ENCODE measurements around the gene GSG1L.
A peak's percentile ranks its signal among the peaks of the same experiment; 100 is the strongest.

Gene GSG1L

DNA sequence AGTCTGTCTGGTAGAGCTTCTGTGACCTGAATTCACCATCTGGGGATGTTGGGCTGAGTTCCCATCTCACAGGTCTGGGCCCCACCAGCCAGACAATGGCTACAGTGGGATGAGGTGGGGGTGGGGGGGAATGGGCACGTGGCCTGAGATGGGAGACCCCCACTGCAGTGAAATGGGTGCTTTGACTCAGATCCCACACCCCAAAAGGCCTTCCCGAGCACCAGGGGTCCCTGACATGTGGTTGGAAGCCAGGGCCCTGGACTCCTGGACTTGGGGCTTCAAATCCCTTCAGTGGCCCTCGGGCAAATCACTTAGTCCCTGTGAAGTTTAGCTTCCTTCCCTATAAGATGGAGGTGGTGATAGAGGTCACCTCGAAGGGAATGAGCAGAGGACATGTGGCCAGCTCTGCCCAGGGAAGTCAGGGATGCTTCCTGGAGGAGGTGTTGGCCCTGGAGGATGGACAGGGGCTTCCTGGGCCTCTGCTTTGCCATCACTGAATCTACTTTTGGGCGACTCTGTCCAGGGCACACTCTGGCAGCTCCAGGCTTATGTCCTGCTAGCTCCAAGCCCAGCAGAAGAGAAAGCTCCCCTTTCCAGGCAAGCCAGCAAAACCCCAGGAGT is 295.4 kb downstream of the GSG1L start:
- DNase-seq: no peak

DNA sequence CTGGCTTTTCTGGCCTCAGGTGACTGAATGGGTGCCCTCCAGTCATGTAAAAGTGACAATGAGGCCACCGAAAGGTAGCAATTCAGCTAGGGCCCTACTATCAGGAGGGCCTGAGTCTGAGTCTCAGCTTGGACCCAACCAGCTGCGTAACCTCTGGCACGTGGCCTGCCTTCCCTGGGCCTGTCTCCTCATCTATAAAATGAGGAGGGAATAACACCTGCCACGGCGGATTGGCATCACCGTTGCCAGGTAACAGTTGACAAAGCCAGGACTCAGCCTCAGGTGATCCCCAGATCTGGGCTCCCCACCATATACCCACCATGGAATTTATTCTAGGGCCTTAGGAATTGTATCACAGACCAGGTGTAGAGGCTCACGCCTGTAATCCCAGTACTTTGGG is 296.4 kb downstream of the GSG1L start:
- DNase-seq: no peak

DNA sequence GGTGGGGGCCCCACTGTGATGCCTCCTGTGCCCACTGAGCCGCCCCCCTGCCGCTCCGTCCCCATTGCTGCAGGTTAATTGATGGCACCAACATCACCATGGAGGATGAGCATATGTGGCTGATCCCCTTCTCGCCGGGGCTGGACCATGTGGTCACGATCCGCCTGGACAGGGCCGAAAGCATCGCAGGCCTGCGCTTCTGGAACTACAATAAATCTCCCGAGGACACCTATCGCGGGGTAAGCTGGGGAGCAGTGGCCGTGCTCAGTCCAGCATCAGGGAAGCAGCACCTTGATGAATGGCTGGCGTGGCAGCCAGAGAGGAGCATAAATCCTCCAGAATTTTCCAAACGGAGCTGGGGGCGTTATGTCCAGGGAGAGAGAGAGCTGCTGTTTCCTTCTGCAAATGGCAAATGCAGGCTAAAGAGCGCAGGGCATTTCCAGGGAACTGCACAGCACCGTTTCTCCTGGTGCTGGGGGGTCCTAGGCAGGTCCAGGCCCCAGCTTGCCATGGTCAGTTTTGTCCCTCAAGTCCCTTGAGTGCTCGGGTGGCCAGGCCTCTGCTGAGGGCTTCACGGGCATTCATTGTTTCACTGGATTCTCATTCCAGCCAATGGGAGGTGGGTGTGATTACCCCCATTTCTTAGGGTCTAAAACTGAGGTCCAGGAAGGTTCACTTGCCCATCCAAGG is 297.1 kb downstream of the GSG1L start:
- DNase-seq: no peak

DNA sequence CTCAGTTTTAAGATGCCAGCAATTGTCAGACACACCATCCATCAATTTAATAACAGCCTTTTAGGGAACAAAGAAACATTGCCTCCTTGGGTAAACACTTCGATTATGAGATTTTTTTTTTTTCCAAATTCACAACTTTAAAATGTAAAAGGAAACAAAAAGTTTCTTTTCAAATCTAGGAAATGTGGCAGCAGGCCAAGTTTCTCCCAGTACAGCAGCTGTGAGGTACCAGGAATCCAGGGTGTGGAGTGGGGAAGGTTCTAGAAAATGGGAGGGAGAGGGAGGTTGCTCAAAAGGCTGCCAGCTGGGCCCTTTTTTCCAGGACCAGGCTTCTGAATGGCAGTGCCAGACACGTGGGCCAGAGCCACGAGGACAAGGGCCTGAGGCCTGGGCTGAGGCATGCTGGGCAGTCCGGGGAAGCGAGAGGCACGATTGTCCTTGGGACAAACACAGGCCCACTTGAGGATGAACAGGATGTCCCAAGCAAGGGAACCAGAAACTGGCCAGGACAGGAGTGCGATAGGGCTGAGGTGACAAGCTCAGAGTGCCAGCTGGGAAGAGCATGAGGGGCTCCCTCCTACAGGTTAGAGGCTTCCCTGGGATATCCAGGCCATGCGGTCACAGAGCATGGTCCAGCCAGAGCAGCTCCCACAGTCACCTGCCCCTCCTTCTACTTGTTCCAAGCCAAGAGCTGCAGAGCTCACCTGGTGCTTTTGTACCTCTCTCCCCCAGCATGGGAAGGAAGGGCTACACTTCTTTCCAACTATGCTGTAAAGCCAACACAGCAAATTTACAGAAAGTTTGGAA is 298.4 kb downstream of the GSG1L start:
- no peak for DNase-seq

DNA sequence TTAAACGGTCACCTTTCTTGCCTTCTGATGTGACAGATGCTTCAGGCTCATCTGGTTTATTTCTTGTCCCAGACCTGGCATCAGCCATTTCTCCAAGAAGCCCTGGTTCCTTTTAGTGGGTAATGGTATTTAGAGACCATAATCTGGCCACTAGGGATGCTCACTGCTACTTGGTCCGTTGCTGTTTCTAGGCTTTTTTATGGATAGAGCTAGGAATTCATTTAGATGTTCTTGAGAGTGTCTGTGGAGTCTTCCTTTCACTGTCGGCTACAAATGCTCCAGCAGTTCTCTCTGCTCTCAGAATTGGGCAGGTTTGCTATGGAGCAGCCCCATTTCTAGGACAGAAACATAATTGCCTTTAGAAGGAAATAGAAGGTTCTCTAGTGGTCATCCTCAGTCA is 299.1 kb downstream of the GSG1L start:
- no peak for DNase-seq

DNA sequence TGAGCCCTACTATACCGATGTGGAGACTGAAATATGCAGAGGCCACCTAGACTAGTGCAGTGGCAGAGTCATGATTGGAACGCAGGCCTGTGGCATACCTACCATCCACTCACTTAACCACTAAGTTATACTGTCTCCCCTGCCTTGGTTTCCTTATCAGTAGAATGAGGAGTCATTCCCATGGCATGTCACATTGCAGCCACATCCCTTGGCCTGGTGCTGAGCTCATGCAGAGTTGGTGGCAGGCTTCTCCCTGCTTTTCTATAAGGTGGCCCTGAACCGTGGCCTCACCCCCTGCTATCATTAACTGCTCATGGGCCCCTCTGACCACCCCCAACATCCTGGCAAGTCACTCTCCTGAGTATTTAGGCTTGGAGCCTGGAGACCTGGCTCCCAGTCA is 301.1 kb downstream of the GSG1L start:
- DNase-seq: no peak

DNA sequence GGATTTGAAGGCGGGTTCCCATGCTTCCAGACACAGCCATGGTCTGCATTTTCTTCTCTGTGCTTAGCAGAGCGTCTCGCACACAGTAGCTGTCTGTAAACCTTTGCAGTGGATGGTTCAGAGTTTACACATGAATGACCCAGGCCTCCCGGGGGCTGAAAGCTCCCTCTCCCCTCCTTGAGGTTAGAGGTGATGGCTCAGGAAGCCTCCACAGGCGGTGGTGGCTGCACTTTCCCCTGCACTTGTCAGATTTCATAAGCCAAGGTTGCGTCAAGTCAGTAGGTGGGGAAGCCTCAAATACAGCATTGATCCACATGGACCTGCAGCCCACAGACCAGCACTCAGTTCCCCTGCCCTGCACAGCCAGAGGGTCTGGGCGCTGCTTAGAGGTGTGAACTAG is 301.7 kb downstream of the GSG1L start:
- DNase-seq: no peak

DNA sequence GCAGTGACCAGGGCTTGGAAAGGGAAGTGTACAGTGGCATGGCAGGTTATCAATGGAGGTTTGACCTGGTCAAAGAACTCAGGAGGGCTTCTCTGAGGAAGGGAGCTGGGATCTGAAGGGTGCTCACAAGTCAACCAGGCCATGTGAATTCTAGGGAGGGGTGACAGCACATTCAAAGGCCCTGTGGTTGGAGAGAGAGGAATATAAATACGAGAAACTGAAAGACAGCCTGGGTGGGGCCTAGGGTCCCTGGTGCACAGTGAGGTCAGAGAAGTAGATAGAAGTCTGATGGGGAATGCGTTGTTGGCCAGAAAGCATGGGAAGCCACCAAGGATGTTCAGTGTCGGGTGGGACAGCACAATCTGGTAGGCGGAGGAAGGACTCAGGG is 302.7 kb downstream of the GSG1L start:
- no peak for DNase-seq

DNA sequence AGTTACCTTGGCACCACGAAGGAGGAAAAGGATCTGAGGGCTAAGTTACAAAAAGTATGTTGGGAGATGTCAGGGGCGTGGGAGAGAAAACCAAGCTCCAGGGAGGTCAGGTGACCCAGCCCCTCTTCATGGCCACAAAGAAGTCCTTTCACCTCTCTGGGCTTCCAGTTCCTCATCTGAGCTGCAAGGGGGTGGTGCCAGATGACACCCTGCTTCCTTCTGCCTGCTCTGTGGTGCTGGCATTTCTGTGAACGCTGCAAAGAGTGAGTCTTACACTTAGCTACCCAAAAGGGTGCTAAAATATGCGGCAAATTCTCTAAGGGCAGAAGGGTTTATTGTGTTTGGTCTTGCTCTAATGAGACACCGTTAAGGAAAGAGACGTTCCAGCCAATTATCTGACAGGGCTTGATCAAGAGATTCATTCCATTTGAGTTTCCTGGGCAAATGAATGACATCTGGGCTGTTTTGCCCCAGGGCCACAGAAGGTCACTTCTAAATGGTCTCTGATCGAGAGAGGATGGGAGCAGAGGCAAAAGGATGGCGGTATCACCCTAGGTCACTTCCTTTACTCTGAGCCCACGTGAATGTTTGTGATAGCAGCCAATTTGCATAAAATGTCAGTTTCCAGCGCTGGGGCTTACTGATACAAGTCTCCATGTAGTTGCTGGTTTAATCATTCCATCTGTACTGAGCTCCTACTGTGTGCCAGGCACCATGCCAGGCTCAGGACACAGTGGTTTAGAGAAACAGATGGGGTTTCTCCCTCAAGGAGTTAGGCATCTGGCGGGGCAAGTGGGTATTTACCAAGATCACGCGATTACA is 303.3 kb downstream of the GSG1L start:
- DNase-seq: no peak

DNA sequence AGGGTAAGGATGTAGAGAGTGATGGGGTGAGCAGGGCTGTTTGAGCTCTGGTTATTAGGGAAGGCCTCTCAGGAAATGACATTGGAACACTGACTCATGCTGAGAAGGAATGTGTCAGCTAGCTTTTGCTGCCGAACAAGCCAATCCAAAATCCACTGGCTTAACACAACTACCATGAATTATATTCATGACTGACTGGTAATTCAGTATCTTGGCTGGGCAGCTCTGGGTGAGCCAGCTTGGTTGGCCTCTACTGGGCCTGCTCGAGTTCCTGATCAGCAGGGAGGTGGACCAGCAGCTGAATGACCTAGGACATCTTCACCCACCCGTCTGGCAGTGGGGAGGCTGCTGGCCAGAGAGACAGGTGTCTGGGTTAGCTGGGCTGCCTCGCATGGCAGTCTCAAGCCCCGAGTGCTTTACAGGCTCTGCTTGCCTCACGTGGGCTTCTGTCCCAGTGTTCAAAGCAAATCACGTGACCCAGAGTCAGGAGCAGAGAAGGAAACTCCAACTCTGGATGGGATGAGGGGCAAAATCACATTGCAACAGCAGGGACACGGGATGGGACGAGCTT is 304.1 kb downstream of the GSG1L start:
- DNase-seq: no peak

DNA sequence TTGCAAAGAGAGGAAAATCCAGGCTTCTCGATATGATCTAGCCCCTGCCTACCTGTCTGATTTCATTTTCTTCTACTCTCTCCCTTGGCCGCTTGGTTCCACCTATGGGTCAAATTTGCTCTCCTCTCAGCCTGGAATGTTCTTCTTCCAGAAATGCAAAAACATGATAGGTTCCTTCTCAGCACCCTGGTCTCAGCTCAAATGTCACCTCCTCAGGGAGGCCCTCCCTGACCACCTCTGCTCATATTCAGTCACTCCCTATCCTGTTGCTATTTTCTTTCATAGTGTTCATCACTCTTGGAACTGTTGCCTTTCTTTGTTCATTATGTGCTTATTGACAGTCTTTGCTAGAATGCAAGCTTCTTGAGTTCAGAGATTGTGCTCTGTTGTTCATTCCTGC is 305.0 kb downstream of the GSG1L start:
- no peak for DNase-seq

DNA sequence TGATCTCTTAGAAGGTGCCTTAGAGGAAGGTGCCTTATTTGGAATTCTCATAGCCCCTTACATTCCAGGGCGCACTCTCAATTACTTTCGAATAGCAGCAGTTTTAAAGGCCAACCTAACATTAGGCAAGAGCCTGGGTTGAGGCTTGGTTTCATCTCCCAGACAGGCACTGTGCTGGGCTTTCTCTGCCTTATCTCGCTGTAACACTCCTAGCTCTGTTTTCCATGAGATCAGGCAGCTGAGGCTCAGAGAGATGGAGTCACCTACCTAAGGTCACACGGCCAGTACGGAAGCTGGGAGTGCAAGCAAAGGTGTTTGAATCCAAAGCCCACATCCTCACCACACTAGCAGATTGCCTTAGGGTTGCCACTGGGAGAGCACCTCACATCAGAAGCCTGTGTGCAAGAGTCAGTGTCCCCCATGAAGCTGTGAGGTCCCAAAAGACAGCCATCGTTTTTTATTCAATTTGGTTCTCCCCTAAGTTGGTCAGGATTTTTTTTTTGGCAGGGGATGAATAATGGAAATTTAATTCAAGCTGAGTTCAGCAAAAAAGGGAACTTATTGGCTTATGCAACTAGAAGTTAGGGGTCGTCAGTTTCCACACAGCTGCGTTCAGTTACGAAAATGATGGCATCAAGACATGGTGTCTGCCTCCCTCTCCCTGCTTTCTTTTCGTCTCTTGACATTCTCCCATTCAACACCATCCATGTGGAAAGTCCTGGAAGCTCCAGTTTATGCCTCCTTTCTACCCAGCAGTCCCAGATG is 307.1 kb downstream of the GSG1L start:
- DNase-seq: no peak

DNA sequence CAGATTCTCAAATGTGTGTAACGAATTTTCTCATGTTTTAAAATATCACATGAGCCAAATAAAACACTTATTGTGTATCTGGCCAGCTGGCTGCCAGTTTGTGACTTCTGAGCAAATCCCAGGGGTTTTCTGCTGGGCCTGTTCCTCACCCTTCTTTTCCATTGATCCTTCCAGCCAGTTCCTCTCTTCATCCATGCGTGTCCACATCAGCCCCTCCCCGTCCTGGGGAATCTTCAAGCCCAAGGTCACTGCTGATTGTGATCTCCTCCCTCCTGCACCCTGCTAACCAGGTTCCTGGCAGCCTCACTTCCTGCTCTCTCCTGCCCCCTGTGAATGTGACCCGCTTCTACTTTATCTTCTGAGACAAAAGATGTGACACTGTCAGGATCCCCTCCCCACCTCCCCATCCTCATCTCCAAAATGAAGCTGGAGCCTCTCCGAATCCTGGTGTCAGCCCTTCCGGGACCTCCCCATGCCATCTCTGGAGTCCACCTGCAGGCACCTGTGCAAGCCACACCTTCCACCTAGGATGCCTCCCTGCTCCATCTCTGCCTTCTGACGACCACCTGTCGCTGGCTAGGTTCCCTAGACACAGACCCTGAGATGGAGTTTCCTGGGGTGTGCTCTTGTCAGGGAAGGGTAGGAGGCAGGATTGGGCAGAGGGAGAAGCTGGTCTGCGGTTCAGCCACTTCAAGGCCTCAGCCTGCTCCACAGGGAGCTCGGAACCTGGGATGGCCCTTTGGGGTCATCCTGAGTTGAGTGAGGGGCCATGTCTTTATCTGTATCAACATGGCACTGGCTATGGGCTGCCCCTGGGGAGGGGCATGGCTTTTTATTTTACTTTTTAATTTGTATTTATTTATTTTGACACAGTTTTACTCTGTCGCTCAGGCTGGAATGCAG is 308.5 kb downstream of the GSG1L start:
- DNase-seq: no peak

DNA sequence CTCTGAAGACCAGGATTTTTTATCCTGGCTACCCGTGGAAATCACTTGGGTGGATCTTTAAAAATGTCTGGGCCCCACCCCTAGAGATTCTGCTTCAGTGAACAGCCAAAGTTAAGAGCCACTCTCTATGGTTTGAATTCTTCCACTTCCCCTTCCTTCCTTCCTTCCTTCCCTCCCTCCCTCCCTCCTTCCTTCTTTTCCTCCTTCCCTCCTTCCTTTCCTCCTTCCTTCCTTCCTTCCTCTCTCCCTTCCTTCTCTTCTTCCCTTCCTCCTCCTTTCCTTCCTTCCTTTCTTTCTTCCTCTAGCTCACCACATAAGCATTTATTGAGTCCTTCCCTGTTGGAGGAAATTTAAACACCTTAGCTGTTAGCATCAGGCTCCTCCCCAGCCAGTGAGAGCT is 310.0 kb downstream of the GSG1L start:
- no peak for DNase-seq

DNA sequence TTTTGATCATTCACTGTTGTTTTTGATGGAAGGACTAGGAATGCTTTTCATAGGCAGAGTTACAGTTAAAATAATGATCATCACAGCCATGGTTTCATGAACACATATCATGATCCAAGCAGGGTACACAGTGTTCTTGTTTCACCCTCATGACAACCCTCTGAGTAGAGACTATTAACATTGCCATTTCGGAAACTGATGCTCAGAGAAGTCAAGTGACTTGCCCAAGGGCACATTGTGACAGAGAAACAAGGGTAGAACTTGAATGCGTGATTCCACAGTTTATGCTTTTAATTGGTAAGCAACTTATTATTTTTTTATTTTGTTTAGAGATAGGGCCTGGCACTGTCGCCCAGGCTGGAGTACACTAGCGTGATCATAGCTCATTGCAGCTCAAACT is 311.3 kb downstream of the GSG1L start:
- no peak for DNase-seq

DNA sequence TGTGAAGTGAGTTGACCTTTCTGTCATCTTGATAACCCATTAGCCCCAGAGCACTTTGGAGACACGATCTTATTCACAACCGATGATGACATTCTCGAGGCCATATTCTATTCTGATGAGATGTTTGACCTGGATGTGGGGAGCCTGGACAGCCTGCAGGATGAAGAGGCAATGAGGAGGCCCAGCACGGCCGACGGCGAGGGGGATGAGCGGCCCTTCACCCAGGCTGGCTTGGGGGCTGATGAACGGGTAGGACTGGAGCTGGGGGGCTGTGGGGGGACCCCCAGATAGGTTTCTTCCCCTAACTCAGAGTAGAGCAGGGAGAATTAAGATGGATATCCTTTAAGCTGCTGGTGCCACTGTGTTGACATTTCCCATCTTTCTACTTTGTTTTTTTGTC is 311.8 kb downstream of the GSG1L start:
- no peak for DNase-seq

DNA sequence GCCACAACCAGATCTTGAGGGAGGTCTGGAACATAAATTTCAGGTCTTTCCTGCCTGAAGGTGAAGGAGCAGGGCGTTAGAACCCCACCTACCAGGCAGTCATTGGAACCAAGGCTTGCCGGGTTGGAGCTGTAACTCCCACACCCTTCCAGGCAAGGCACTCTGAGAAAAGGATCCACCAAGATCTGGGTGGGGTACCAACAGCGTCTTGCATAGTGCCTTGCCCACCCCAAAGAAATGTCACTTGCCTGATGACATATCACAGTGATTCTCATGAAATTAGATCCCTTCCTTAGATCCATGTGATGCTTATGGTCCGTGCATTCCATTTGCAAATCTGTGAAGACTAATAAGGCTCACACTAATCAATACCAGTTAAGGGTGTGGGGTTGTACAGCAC is 312.3 kb downstream of the GSG1L start:
- DNase-seq: no peak

DNA sequence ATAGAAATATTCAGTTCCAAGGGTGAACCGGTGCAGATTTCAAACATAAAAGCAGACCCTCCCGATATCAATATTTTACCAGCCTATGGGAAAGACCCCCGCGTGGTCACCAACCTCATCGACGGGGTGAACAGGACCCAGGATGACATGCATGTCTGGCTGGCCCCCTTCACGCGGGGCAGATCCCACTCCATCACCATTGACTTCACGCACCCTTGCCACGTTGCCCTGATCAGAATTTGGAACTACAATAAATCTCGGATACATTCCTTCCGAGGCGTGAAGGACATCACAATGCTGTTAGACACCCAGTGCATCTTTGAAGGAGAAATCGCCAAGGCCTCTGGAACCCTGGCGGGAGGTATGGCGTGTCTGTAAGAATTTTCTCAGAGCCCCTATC is 313.6 kb downstream of the GSG1L start:
- no peak for DNase-seq

DNA sequence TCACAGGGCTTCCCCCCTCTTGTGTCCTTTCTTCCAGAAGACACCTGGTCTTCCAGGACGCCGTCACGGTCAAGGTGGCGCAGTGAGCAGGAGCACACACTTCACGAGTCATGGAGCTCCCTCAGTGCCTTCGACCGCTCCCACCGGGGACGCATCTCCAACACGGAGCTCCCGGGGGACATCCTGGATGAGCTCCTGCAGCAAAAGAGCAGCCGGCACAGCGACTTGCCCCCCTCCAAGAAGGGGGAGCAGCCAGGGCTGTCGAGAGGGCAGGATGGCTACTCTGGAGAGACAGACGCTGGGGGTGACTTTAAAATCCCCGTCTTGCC is 314.0 kb downstream of the GSG1L start:
- DNase-seq: no peak

DNA sequence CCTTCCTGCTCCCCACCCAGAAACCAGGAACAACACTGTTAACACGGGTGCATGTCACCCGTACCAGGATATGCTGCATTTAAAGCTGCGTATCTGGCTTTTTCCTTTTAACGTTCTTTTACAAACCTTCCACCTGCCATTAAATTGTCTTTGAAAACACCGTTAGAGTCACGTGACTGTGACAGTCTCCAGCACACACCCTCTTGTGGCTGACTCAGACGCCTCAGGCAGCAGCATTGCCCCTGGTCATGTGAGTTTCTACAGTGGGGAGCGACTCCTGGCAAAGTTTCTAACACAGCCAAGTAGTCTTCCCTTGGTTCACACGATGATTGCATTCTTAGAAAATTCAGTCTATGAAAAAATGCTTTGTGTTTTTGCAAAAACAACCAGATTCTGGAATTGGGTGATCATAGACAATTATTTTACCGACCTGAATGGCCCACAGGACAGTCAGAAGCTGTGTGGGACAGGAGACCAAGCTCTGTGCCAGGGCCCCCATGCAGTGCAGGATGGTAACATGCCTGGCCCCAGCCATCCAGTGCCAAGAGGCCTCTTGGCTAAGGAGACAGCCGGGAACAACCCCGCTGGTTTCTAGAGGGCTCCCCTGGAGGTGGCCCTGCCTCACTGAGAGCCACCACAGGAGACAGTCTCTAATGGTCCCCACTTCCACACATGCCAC is 314.5 kb downstream of the GSG1L start:
- peak; percentile 42 for DNase-seq

DNA sequence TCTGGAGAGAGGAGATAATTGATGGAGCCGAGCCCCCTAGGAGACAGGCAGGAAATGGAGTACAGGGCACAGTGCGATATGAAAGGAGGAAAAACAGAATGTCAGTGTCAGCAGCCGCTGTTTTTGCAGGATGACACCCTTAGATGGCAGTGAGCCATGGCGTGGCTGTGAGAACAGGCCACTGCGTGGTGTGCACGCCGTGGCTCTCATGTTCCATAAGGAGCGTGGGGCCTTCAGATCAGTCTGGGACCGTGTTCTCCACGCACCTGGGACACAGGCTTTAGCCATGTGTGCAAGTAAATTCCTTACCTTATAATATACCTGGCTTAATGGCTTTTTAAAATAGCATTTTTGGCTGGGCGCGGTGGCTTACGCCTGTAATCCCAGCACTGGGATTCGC is 315.6 kb downstream of the GSG1L start:
- DNase-seq: no peak

Measured in CD4-positive, alpha-beta T cell treated with Interleukin-17A for 1 hour (primary cell).